ENCODE data around the gene CDX1.

The CDX1 gene

DNA sequence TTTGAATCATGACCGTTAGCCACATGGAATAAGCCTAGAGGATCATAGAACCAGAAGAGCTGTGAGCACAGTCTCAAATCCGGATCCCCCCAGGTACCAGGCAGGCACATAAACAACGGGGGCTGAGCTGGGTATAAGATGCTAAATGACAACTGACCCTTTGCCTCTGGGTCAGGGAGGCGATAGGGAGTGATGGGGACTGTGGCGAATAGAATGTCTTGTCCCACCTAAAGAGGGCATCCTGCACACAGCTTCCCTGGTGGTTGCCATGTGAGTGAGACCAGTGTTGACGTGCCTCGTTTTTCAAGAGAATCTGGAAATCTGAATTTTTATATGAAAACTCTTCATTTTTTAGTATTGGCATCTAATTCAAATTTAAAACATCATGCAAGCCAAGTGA lies 56.9 kb downstream of the CDX1 start:
- Histone ChIP-seq H3F3A (ENCODE audit: insufficient read depth) (no peaks in the 10 kb centered on the region), H3K9me2 (replicated peaks; ENCODE audit: insufficient read depth, low read length) (no peaks in the 10 kb centered on the region), H3K4me3 (ENCODE audit: insufficient read depth, low read length, poor library complexity, severe bottlenecking) (no peak overlapping the region), H2AFZ (ENCODE audit: low read depth, low read length, severe bottlenecking) (no peak overlapping the region), H3K9ac (ENCODE audit: low read length) (no peak overlapping the region), H3K4me2 (ENCODE audit: low read depth, low read length, poor library complexity, severe bottlenecking) (no peak overlapping the region), H3K36me3 (ENCODE audit: low read length) (no peaks in the 10 kb centered on the region), H3K27me3 (ENCODE audit: low read length) (no peaks in the 10 kb centered on the region), H3K9me3 (ENCODE audit: insufficient read depth, low read length) (no peaks in the 10 kb centered on the region), H4K20me1 (ENCODE audit: low read depth, low read length) (no peaks in the 10 kb centered on the region), H3K27ac (ENCODE audit: low read depth, low read length) (no peak overlapping the region), H3K79me2 (ENCODE audit: insufficient read depth, low read length) (no peaks in the 10 kb centered on the region)
- no peak for TF ChIP-seq EZH2phosphoT487 (conservative IDR thresholded peaks at IDR 0.05; ENCODE audit: low read length)
- TF ChIP-seq, protein P1, sequence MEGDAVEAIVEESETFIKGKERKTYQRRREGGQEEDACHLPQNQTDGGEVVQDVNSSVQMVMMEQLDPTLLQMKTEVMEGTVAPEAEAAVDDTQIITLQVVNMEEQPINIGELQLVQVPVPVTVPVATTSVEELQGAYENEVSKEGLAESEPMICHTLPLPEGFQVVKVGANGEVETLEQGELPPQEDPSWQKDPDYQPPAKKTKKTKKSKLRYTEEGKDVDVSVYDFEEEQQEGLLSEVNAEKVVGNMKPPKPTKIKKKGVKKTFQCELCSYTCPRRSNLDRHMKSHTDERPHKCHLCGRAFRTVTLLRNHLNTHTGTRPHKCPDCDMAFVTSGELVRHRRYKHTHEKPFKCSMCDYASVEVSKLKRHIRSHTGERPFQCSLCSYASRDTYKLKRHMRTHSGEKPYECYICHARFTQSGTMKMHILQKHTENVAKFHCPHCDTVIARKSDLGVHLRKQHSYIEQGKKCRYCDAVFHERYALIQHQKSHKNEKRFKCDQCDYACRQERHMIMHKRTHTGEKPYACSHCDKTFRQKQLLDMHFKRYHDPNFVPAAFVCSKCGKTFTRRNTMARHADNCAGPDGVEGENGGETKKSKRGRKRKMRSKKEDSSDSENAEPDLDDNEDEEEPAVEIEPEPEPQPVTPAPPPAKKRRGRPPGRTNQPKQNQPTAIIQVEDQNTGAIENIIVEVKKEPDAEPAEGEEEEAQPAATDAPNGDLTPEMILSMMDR (IDR thresholded peaks at IDR 0.05; ENCODE audit: insufficient read depth, low read length, poor library complexity, severe bottlenecking) = no peak

DNA sequence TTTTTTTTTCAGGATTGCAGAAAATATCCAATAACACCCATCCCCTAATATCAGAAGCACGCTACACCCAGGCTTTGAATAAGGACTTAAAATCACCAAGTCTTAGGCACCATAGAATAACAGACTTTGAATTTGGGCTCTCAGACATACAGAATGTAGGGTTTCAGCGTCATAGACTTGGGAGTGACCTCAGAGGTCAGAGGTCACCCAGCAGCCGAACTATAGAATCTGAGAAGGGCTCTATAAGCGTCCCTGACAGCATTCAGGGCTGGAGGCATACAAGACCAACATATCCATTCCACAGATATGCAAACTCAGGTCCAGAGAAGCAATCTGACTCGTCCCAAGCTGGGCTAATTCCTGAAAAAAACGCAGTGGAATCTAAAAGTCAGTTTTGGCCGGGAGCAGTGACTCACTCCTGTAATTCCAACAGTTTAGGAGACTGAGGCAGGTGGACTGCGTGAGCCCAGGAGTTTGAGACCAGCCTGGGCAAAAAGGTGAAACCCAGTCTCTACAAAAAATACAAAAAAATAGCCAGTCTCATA lies 58.0 kb downstream of the CDX1 start:
- Histone ChIP-seq H3K36me3 (ENCODE audit: low read length) (no peaks in the 10 kb centered on the region), H3F3A (ENCODE audit: insufficient read depth) (no peaks in the 10 kb centered on the region), H3K27me3 (ENCODE audit: low read length) (no peaks in the 10 kb centered on the region), H3K79me2 (ENCODE audit: insufficient read depth, low read length) (no peaks in the 10 kb centered on the region), H4K20me1 (ENCODE audit: low read depth, low read length) (no peaks in the 10 kb centered on the region), H3K27ac (ENCODE audit: low read depth, low read length) (no peak overlapping the region), H3K4me3 (ENCODE audit: insufficient read depth, low read length, poor library complexity, severe bottlenecking) (no peak overlapping the region), H3K9me3 (ENCODE audit: insufficient read depth, low read length) (no peaks in the 10 kb centered on the region), H3K4me2 (ENCODE audit: low read depth, low read length, poor library complexity, severe bottlenecking) (no peak overlapping the region), H2AFZ (ENCODE audit: low read depth, low read length, severe bottlenecking) (no peak overlapping the region), H3K9ac (ENCODE audit: low read length) (no peak overlapping the region), H3K9me2 (replicated peaks; ENCODE audit: insufficient read depth, low read length) (no peaks in the 10 kb centered on the region)
- no peak for TF ChIP-seq EZH2phosphoT487 (conservative IDR thresholded peaks at IDR 0.05; ENCODE audit: low read length)
- TF ChIP-seq, protein P1 (IDR thresholded peaks at IDR 0.05; ENCODE audit: insufficient read depth, low read length, poor library complexity, severe bottlenecking) = no peak

DNA sequence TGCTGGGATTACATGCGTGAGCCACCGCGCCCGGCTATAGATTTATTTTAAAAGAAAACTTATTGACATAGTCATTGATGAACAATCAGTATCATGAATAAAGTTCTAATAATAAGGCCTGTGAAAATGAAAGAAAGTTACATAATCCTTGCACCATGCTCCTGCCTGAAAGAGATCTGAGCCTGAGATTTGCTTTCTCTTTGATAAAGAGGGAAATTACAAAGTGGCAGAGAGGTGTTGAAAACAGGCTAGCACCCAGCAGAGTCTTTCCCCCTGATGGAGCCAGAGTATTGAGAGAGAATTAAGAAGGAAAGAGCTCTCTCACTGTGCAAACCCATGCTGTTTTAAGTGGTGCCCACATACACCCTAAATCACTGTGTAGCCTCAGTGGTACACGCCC lies 60.5 kb downstream of the CDX1 start:
- Histone ChIP-seq H3K27me3 (ENCODE audit: low read length) (no peaks in the 10 kb centered on the region), H3K27ac (ENCODE audit: low read depth, low read length) (no peak overlapping the region), H3K36me3 (ENCODE audit: low read length) (no peaks in the 10 kb centered on the region), H3K79me2 (ENCODE audit: insufficient read depth, low read length) (no peaks in the 10 kb centered on the region), H3F3A (ENCODE audit: insufficient read depth) (no peaks in the 10 kb centered on the region), H3K9me3 (ENCODE audit: insufficient read depth, low read length) (no peaks in the 10 kb centered on the region), H3K9ac (ENCODE audit: low read length) (no peak overlapping the region), H4K20me1 (ENCODE audit: low read depth, low read length) (no peaks in the 10 kb centered on the region), H2AFZ (ENCODE audit: low read depth, low read length, severe bottlenecking) (no peak overlapping the region), H3K4me2 (ENCODE audit: low read depth, low read length, poor library complexity, severe bottlenecking) (no peak overlapping the region), H3K4me3 (ENCODE audit: insufficient read depth, low read length, poor library complexity, severe bottlenecking) (no peak overlapping the region), H3K9me2 (replicated peaks; ENCODE audit: insufficient read depth, low read length) (no peaks in the 10 kb centered on the region)
- TF ChIP-seq EZH2phosphoT487 (conservative IDR thresholded peaks at IDR 0.05; ENCODE audit: low read length) = no peak
- TF ChIP-seq, protein P1 (IDR thresholded peaks at IDR 0.05; ENCODE audit: insufficient read depth, low read length, poor library complexity, severe bottlenecking) = no peak

All from SU-DHL-6 (cell line).